Fibroblast of skin of right biceps (primary cell): Measurements from ENCODE around the gene RAB3IL1.

Experiments
- DNase-seq: peaks from one replicate; pipeline ENCODE4 v3.0.0-alpha.2; 2013

RAB3IL1 gene

DNA sequence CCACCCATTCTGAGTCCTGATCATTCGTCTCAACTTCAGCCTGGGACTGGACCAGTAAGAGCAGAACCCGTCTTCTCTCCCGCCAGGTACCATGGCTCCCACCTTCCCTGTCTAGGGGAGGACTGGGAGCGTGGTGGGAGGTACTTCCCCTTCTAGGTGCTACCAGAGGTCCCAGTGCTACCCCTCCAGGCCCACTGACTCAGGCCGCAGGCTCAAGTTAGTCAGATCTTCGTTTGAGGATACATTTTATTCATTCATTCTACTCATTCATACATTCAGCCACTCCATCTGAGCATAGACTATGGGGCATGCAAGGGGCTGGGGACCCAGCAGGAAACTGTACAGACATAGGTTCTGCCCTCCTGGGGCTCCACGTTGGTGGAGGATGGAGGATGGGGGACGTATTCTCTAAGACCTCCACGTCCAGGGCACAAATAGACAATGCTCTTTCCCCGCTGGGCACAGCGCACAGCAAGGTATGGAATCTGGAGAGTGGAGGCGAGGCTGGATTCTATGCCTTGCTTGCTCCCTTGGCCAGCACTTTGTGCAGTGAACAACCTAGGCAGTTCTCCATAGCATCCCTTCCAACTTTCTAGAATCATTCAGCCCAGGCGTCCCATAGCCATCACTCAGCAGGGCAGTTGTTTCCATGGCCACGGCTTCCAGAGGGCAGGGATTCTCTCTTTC, 1.0 kb upstream of the RAB3IL1 start:
- no peak for DNase-seq

DNA sequence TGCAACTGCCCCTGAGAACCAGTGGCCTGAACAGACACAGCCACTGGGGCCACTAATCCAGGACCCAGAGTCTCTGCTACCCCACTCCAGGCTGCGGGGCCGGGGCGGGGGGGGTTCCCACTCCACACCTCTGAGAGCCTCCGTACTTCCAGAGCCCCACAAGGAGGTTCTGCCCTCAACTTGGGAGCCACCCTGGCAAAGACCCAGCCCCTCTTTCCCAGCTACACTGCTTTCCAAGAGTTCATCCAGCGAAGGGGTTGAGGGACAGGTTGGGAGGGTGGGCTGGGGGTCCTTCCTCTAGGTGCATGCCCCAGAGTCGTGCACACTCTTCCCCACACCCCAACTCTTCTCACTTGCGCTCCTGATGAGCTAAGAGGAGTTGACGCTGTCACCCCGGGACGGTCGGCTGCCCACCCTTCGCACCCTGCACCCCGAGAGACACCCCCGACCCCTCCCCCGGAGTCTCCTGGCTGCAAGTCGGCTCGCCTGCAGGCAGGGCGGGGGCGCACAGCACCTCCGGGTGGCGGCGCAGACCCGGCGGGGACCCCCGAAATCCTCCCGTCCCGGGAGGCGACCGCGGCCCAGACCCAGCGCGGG, 531 bp downstream of the RAB3IL1 start:
- DNase-seq = no peak

DNA sequence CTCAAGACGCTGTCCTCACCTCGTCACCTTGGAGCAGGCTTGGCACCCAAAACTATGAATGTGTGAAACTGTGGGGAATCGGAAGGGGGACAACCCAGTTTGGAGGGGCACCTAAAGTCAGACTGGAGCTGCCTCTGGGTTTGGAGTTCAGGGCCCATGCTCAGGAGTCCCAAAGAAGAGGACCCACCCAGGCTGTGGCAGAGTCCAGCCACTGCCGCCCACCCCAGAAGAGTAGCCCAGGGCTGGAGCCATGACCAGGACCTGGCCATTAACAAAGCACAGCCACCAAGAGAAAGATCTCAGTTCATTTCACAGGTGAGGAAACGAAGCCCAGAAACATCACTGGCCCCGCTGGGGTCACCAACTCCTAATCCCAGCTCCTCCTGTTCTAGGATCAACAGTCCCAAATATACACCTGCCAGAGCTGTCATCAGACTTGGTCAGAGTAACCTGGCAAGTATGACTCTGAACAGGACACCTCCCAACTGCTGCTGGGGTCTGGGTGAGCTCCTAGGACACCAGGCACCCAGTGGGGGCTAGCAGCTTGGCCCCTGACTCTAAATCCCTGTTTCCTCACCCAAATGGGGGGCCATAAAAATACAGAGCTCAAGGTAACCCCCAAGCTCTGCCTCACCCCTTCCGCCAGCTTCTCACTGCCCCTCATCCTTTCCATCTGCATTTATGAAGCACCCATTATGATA, 2.7 kb downstream of the RAB3IL1 start:
- no peak for DNase-seq

DNA sequence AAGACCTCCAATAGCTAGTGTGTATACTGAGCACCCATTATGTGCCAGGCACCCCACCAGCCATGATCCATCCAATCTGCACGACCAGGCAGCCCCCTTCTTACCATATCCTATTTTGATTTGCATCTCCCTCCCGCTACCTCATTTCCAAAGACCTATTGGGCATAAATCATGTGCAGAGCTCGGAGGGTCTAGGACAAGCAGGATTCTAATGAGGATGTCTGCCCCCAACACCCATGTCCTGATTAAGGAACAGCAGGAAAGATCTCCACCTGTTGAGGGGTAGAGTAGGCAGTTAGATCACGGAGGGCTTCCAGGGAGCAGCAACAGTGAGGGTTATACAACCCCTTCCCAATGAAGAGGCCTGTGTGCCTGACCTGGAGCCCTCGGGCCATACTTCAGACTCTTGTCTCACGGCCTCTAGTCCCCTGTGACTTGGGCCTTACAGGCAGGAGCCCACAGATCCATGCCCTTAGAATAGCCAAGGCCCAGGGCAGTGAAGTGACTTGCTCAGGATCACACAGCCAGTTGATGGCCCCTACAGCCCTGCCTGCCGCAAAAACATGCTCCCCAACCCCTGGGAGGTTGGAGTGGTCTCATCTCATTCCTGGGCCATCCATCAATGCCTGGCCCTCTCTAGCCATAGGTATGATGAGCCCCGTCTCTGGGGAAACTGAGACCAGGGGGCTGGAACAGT, 3.5 kb downstream of the RAB3IL1 start:
- no peak for DNase-seq

DNA sequence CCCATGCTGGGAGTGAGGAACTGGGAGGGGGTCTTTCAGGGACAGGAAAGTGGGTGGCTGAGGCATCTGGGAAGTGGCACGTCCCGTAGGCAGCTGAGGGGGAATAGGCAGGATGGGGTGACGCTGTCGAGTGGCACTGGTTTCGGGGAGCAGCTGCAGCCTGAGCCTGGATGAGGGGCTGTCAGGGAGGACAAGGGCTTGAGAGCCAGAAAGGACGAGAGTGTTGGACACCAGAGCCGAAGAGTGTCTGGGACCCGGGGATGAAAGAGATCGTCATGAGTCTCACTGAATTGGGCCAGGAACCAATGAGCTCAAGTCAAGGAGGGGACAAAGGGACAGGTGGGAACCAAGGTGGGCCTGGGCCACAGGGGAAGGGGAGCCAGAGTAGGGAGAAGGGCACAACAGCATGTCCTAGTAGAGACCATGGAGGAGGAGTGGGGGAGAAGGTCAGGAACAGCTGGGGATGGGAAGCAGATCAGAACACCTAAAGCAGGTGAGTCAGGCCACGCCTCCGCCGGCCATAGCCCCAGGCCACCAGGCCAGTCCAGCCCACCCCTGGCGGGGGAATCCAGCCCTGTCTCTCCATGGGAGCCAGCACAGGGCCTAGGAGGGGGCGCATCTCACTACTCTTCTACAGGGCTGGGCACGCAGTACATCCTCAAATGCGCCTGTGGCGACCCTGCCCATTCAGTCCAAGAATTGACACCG, 4.2 kb downstream of the RAB3IL1 start:
- no peak for DNase-seq

DNA sequence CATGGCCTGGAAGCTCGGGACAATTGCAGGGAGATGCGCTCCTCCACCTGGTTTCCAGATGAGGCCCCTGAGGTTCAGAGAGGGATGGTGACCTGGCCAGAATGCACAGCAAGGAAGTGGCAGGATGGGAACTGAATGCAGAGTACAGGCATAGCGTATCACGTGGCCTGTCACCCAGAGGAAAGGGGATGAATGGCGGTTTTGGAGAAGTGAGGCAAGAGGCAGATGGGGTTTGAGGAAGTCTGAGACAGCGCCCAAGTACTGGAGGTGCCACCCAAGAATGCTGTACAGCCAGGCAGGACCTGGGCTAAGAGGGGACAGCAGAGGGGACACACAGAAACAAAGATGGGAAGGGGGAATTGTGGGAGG, 4.9 kb downstream of the RAB3IL1 start:
- DNase-seq = no peak

DNA sequence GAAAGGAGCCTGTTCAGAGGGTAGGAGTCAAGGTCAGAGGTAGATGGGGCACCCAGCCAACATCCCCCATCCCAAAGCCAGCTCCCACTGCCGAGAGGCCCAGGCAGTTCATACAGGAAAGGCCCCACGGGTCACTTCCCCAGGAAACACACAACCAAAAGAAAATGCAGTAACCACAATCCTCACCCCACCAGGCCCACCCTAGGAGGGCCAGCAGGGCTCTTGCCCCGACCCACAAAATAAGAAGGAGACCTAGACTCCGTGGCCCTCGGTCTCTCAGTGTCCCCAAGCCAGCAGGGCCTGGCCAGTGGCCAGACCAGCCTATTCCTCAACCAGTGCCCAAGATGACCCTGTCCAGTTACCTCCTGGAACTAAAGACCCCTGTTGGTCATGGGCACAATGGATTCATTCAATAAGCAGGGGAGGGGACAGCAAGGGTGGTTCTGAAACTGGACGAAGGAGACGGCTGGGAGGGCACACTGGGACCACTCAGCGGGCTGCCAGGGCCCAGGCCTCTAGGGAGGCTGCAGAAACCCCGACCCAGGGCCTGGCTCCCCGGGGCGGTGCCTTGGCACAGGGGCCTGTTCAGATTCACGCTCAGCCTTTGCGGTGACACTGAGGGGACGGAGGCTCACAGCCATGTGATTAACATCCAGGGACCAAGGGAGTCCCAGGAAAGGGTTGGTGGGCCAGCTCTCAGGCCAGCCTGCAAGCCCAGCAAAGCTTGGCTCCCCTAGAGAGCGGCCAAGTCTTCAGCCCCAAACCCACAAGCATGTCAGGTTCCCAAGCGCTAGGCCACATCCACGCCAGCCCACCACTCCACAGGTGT, 5.5 kb downstream of the RAB3IL1 start:
- DNase-seq = no peak

DNA sequence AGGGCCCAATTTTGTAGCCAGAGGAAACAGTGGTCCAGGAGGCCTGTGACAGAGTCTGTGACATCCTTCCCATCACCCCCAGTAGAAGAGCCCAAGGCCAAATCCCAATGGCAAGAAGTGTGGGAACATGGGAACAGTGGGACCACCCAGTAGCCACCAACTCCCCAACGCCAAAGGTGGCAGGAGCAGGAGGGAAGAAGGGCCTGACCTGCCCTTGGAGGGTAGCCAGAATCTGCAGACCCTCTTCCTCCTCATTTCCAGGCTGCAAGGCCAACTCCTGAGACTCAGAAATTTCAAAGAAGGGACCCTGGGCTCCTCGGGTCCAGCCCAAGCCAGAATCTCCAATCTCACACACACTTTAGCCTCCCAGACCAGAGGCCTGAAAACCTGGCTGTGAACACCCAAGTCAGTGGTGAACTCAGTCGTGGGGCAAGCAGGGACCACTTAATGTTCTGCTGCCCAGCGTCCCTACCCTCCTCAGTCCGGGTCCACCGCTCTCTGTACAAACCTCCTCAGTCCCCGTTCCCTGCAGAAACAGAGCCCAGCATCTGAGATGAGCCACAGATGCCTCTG, 6.2 kb downstream of the RAB3IL1 start:
- DNase-seq = no peak

DNA sequence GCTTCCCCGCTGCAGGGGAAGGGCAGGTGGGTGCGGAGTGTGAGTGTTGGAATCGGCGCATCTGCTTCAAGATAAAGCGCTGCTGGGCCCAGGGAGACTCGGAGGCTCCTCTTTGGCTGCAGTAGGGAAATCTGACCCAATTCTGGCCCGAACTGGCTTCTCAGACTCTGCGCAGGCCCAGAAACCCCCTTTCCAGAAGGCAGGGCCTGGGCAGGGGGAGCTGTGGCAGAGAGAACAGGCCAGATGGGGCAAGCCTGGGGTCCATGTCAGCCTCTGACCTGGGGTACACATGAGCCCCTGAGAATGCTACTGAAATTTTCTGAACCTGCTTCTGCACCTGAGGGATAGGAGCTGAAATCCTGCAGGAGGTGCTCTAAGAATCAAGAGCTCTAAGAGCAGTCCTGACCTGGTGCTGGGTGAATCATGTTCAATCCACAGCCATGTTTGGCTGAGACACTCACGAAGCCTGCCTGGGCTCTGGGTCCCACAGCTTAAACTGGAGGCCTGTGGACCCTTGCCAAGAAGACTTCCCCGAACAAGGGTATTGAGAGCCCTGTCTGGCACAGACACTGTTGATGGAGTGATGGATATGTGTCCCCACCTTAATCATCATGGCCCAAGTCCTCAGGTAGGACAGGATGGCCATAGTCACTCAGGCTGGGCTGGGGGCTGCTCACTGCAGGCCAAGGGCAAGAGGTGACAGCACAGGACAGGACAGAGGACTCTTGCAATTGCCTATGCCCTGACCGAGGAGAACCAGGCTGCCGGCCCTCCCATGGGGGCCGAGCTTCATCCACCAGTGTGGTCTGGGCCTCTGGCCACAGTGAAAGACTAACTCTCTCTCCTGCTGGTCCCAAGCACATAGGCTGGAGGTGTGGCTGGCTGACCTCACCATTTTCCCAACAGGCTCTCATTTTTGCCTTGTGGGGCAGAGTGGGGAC, 6.9 kb downstream of the RAB3IL1 start:
- no peak for DNase-seq

DNA sequence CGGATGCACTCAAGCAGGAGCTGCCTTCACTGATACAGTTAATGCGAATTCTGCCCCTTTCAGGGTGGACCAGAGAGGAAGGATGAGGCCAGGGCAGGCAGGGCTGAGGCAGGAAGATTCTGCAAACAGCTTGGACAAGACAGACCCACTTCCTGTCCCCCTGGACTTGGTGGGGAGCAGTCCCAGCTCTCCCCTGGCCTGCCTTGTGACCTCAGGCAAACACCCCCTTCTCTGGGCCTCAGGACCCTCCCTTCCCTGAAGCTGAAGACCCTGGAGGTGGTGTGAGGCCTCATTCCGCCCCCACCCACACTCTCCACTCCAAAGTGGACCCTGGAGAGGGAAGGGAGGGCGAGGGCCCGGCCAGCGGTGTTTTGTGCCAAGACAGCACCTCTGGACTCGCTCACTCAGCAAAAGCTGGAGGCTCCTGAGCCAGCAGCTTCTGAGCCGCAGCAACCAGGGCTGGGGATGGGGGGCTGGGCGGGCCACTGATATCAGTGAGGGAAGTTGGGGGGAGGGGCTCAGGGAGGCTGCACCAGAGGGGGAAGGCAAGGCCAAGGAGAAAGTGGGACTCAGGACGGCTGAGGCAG, 8.5 kb downstream of the RAB3IL1 start:
- peak; percentile 33 for DNase-seq

DNA sequence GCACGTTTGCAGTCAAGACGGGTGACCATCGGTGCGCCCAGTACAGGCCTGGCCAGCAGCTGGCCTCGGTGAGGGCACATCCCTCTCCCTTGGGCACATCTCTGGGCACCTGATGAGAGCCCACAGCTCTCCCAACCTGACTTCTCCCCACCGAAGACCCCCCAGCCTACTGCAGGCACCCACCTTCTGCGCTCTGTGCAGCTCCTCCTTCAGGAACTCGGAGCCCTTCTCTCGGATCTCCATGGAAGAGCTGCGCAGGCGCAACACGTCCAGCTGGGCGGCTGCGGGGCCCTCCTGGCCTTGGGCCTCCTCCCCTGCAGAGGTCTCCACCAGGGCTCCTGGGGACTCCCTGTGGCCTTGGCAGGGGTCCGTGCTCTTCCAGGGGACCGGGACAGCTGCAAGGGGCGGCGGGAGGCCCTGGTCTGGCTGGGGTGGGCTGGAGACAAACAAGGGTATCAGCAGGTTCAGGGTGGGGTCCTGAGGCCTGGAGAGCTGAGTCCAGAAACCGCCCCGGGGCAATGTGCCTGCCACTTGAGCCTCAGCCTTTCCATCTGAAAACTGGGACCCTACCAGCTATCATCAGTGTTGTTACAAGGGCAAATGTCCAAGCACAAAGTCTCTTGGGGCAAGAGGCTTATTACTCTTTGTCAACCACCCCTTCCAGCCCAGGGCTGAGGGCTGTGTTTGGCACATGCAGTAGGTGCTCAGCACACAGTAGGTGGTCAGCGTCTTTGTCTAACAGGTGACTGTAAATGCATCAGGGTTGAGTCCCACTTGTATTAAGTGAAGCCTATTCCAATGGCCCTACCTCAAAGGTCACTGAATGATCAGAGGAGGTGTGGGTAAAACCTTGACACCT, 9.3 kb downstream of the RAB3IL1 start:
- no peak for DNase-seq

DNA sequence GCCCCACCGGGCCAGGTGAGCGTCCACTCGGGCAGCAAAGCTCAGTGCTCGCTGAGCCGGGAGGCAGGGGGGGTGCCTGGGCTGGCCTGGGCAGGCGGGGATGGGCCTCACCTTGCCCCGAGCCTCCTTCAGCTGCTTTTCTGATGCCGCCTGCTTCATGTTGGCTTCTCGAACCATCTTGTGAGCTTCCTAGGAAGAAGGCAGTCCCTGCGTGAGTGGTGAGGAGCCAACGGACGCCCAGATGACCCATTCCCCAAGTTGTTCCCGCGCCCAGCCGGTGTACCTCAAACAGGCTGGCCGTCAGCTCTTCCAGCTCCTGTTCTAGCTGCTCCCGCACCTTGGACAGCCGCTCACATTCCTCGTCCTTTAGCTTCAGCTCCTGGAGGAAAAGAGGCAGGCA, 10.1 kb downstream of the RAB3IL1 start:
- no peak for DNase-seq

DNA sequence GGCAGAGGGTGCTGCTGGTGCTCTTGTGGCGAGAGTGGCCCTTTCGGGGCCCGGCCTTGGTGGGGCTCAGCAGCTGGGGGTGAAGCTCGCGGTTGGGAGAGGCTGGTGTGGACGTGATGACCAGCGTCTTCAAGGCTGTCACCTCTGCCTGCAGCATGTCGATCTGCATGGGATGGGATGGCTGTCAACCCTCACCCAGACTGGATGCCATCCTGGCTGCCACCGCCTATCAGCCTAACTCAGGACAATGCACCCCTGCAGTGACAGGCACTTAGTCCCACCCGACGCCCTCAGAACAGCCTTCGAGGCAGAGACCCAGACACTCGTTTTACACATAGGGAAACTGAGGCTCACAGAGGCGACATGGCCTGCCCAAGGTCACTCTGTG, 10.8 kb downstream of the RAB3IL1 start:
- no peak for DNase-seq

DNA sequence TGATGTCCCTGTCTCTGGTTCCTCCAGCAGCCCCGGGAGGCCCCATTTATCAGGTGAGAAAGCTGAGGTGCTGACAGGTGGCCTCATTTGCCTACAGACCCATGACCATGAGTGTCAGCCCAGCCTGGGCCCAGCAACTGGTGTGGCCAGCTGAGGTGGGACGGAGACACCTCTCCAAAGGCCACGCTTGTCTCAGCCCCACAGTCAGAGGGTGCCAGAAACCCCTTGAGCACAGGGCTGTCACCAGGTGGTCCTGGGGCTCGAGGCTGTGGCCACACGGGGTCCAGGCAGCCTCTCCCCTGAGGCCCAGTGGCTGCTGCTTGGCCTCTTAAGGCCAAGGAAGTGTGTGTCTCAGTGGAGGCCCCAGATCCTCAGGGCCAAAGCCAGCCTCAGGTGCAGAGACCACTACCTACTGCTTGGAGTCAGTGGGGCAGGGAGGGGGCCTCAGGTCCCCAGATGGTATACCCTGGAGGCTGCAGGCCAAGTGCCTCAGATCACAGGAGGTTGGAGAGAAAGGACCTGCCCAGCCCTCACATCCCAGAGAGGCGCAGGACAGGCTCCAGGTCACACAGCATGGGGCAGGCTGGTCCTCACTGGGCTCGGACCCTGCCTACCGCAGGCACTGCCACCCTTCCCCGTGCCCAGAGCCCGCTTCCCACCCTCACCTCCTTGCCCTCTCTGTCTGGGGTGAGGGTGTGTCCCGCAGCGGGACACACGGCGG, 11.4 kb downstream of the RAB3IL1 start:
- DNase-seq = no peak

DNA sequence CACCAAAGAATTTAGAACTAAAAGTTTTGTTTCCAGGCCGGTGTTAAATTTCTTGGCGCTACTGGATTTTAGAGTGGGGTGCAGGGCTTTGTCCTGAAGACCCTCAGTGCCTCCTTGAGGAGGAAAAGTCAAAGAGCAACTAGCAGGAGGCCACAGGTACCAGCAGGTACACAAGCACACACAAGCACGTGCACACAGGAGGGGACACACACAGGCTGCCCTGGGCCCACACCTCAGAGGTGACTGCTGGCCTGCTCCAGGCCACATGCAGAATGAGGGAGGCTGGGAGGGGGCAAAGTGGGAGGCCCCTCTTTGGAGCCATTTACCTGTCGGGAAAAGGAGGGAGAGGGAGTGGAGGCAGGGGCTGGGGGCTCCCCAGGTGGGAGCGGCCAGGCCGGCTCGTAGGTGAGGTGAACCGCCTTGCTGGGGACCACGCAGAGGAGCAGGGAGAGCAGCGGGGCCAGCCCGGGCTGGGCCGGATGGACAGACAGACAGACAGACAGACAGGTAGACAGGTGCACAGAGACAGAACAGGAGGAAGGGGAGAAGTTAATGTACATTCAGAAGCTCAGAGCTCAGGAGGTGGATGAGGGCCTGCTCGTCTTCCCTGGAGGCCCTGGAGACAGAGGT, 12.2 kb downstream of the RAB3IL1 start:
- no peak for DNase-seq

DNA sequence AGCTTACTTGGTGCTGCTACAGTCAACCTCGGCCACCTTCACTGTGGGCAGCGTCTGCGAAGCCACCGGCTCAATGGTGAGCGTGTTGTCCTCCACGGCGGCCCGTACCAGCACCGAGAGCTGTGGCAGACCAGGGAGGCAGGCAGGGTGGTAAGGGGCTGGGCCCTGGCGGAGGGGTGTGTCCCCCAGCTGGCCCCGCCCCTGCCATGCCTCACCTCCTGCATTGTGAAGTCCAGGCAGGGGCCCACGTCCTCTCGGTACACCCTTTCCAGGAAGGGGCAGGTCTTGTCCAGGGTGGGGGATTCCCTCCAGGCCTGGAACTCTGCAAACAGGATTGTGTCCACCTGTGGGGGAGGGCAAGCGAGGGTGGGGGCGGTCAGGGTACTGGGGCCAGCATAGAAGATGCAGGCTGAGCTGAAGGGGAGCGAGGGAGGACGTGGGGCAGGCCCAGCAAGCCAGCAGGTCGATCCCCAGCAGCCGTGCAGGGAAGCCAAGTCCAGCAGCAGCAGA, 12.8 kb downstream of the RAB3IL1 start:
- no peak for DNase-seq

DNA sequence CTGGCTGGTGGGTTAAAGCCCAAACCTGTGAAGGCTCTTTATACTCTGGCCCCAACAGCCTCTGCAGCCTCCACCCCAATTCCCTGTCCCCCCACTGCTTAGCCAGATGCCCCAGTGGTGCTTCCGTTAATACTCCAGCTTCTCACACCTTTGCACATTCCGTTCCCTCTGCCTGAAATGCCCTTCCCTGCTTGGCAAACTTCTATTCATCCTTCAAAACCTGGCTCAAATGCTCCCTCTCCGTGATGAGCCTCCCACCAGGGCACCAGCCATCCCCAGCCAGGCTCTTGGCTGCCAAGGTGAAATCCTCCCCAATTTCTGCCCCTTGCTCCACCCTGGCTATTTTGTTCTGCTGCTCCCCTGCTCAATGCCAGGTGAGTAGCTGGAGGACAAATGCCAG, 13.5 kb downstream of the RAB3IL1 start:
- DNase-seq = no peak

DNA sequence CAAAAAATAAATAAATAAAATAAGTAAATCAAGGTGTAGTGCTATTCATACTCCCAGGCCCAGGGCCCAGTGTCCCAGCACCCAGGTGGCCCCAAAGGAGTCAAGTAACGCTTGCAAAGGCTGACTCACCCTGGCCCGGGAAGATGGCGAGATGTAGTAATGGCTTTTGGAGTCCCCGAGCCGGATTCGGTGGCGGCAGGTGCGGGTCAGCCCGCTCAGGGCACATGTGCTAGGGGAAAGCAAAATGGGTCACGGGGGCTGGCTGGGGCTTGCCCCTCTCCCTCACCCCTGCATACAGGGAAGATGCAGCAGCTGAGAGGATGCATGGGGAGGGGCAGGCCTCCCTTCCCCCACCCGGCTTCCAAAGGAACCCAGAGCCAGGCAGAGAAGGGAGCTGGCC, 15.1 kb downstream of the RAB3IL1 start:
- no peak for DNase-seq
